ENCODE data around the gene GLOD4. TPM values are rescaled to one million over a fixed set of nuclear protein-coding genes. Genes with fewer than 3 reads are reported as not detected.
"Not testable (repeated sequence)": the region's sequence is repeated elsewhere in the genome, so short reads cannot be mapped to it uniquely, and the experiment has no call there.

The GLOD4 gene
- polyA plus RNA-seq, 1 experiment = 42.2 TPM

DNA sequence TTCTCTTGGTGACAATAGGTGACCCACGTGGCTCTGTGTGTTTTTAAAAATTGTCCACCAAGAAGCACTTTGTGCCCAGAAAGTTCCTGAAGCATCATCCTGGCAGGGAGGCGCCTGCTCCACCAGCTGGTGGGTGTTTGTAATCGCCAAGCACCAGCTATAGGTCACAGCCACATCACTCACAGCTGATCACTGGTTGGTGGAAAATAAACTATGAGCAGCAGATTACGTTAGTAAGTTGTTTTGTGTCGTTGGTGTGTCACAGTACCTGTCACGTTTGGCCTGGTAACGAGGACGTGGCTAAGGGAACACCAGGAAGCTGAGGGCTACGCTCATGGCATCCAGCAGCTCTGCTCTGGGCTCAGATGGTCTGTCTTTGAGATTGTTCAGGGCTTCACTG, 10.2 kb upstream of the GLOD4 start:
- Histone ChIP-seq H3K9me3 (ENCODE audit: control insufficient read depth, insufficient read depth, low read length) (no peaks in the 10 kb centered on the region; the same call in 1 of the 2 replicates), H3K27ac (ENCODE audit: low read depth, low read length) (peak overlapping the region; percentile 31), H3K27me3 (ENCODE audit: control insufficient read depth, insufficient read depth, low read length) (no peaks in the 10 kb centered on the region), H3K4me3 (ENCODE audit: low read depth, low read length) (no peak overlapping the region)
- no peak for DNase-seq (ENCODE audit: low read depth, low spot score)
- ChIA-PET CTCF (interaction anchor here (1.3 kb wide), 1 partner anchor 189 kb away, joined by 10 read pairs; no protein-coding TSS in a partner anchor), POLR2A (interaction anchor here (0.7 kb wide), 1 partner anchor 189 kb away, joined by 5 read pairs; no protein-coding TSS in a partner anchor)
- TF ChIP-seq, protein P1, sequence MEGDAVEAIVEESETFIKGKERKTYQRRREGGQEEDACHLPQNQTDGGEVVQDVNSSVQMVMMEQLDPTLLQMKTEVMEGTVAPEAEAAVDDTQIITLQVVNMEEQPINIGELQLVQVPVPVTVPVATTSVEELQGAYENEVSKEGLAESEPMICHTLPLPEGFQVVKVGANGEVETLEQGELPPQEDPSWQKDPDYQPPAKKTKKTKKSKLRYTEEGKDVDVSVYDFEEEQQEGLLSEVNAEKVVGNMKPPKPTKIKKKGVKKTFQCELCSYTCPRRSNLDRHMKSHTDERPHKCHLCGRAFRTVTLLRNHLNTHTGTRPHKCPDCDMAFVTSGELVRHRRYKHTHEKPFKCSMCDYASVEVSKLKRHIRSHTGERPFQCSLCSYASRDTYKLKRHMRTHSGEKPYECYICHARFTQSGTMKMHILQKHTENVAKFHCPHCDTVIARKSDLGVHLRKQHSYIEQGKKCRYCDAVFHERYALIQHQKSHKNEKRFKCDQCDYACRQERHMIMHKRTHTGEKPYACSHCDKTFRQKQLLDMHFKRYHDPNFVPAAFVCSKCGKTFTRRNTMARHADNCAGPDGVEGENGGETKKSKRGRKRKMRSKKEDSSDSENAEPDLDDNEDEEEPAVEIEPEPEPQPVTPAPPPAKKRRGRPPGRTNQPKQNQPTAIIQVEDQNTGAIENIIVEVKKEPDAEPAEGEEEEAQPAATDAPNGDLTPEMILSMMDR (IDR thresholded peaks at IDR 0.05; ENCODE audit: low read depth, low read length) = no peak

DNA sequence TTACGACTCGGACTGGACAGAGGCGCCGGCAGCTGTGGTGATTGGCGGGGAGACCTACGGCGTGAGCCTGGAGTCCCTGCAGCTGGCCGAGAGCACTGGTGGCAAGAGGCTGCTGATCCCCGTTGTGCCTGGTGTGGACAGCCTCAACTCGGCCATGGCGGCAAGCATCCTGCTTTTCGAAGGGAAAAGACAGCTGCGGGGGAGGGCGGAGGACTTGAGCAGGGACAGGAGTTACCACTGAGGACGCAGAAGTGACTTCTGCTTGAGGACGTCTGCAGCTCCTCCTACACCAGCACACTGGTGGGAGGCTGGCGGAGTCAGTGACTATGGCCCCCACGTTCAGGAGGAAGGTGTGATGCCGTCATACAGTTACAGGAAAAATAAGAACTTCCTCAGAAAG, 9.7 kb upstream of the GLOD4 start:
- DNase-seq (ENCODE audit: low read depth, low spot score) = no peak

DNA sequence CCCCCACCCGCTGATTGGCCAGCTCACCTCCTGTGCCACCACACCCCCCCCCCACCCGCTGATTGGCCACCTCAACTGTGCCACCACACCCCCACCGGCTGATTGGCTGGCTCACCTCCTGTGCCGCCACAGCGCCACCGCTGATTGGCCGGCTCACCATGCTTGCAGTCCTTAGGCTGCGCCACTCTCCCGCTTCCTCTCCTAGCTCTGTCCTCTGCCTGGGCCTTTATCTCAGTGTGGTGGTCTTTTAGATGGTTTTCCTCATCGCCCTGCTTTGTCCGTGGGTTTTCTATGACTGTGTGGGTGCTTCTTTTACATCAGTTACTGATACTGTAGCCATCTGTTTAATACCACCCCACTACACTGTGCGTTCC, 8.8 kb upstream of the GLOD4 start:
- H3K9me3 ChIP-seq (ENCODE audit: control insufficient read depth, insufficient read depth, low read length); H3K27ac ChIP-seq (ENCODE audit: low read depth, low read length); POLR2A ChIA-PET; DNase-seq (ENCODE audit: low read depth, low spot score); H3K4me3 ChIP-seq (ENCODE audit: low read depth, low read length); H3K27me3 ChIP-seq (ENCODE audit: control insufficient read depth, insufficient read depth, low read length): not testable (repeated sequence)
- CTCF ChIA-PET = interaction anchor here (1.1 kb wide), 1 partner anchor 190 kb away, joined by 3 read pairs; no protein-coding TSS in a partner anchor

More for the DNA sequence above, 9.7 kb upstream of the GLOD4 start:
- H3K4me3 ChIP-seq (ENCODE audit: low read depth, low read length) = no peak overlapping the region
- ChIA-PET POLR2A (interaction anchor here (0.6 to 0.7 kb wide), 2 partner anchors 189 to 236 kb away, joined by 4 to 5 read pairs; no protein-coding TSS in a partner anchor), CTCF (interaction anchor here (1.3 kb wide), 1 partner anchor 189 kb away, joined by 10 read pairs; no protein-coding TSS in a partner anchor)
- H3K9me3 ChIP-seq (ENCODE audit: control insufficient read depth, insufficient read depth, low read length) = no peaks in the 10 kb centered on the region; the same call in 1 of the 2 replicates
- TF ChIP-seq, protein P1 (IDR thresholded peaks at IDR 0.05; ENCODE audit: low read depth, low read length) = no peak
- no peak overlapping the region for H3K27ac ChIP-seq (ENCODE audit: low read depth, low read length)
- H3K27me3 ChIP-seq (ENCODE audit: control insufficient read depth, insufficient read depth, low read length) = no peaks in the 10 kb centered on the region

DNA sequence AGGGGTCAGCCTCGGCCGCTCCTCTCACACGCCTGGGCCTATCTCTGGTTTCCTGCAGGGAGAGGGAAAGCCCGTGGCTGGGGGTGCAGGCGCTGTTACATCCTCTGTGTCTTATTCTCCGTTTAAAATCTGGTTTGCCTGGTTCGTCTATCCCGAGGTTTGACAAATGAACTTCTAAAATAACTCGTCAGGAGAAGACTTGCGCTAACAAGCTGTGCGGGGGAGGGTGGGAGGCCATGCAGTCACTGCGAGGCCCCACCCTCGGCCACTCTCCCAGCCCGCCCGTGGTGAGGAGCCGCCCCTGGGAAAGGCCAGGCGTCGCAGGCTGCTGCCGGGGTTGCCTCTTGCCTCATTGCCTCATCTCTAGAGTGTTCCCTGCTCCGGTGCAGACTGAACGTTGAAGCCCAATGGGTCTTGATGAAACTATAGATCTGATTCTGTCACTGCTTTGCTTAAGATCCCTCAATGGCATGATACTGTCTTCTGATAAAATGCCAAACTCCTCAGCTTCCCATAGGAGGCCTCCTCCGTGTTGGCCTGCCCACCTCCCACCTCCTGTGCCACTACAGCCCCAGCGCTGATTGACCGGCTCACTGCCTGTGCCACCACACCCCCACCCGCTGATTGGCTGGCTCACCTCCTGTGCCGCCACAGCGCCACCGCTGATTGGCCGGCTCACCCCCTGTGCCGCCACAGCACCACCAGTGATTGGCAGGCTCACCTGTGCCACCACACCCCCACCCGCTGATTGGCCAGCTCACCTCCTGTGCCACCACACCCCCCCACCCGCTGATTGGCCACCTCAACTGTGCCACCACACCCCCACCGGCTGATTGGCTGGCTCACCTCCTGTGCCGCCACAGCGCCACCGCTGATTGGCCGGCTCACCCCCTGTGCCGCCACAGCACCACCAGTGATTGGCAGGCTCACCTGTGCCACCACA, 8.1 kb upstream of the GLOD4 start:
- H3K27ac ChIP-seq (ENCODE audit: low read depth, low read length); H3K27me3 ChIP-seq (ENCODE audit: control insufficient read depth, insufficient read depth, low read length); H3K4me3 ChIP-seq (ENCODE audit: low read depth, low read length); POLR2A ChIA-PET; DNase-seq (ENCODE audit: low read depth, low spot score); H3K9me3 ChIP-seq (ENCODE audit: control insufficient read depth, insufficient read depth, low read length): not testable (repeated sequence)
- CTCF ChIA-PET = interaction anchor here (1.1 kb wide), 1 partner anchor 191 kb away, joined by 3 read pairs; no protein-coding TSS in a partner anchor

DNA sequence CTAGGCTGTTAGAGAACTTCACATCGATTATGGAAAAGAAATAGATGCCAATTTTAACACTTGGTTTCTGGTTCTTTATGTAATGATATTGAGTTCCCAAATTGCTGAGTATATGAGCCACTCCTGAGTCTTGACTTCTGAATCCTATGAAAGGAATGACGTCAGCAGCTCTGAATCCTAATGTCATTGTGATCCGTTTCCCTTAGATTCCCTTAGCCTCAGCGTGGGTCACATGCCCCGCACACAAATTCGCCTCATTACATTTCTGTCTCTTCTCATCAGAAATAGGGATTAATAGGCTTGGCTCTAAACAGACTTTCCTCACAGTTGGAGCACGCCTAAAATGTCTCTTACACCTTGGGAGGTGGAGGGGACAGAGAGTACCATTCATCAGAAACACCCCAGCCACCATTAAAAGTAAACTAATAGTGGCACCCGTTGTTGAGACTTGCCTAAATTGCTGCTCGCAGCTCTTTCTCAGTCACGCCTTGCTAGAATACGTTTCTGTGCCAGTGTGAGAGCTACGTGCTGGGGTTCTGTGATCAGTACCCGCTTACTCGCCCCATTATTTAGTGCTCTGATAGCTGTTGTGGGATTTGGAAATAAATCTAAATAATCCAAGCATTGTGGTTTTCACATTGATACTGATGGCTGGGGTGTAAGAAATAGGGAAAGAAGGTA, 7.2 kb upstream of the GLOD4 start:
- CTCF ChIA-PET = interaction anchor here (1.4 kb wide), 1 partner anchor 210 kb away, joined by 6 read pairs; no protein-coding TSS in a partner anchor

More for the DNA sequence above, 7.2 kb upstream of the GLOD4 start:
- Histone ChIP-seq H3K4me3 (ENCODE audit: low read depth, low read length) (no peak overlapping the region), H3K27ac (ENCODE audit: low read depth, low read length) (no peak overlapping the region), H3K9me3 (ENCODE audit: control insufficient read depth, insufficient read depth, low read length) (no peaks in the 10 kb centered on the region; the same call in 1 of the 2 replicates), H3K27me3 (ENCODE audit: control insufficient read depth, insufficient read depth, low read length) (no peaks in the 10 kb centered on the region)
- TF ChIP-seq, protein P1 (IDR thresholded peaks at IDR 0.05; ENCODE audit: low read depth, low read length) = no peak
- DNase-seq (ENCODE audit: low read depth, low spot score) = no peak
- POLR2A ChIA-PET = no interaction called here
